GM19193 (cell line): Measurements from ENCODE around the gene GALNT15.

ENCODE experiments used
- POLR2A ChIP-seq: IDR thresholded peaks from 4 replicates; pipeline ENCODE4 v1.6.1; 2011; ENCODE audit not compliant: insufficient read depth, insufficient read length; ENCODE audit errors: extremely low read depth

GALNT15 gene

GRCh38 chr3:16222547-16222946, 48.1 kb downstream of the GALNT15 start:
- TF ChIP-seq POLR2A = no peak

- no peak for TF ChIP-seq POLR2A
Measured at GRCh38 chr3:16224325-16224724, 49.8 kb downstream of the GALNT15 start.

DNA sequence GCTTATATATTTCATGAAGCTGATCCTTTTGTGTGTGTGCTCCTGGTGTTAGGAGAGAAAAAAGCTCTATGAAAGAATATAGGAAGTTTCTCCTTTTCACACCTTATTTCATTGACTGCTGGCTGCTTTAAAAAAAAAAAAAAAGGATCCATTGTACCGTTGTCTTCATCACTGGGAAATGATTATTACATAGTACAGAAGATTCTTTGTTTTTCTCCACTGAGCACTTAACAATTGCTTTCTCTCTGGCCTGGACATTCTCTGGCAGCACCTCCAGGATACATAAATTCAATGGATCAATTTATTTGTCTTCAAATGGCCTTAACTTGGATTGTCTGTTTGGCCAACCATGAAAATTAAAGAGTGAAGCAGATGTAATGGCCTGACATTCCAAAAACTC, 53.1 kb downstream of the GALNT15 start:
- no peak for TF ChIP-seq POLR2A

- TF ChIP-seq POLR2A = no peak
Measured at GRCh38 chr3:16229681-16230080, 55.2 kb downstream of the GALNT15 start.

DNA sequence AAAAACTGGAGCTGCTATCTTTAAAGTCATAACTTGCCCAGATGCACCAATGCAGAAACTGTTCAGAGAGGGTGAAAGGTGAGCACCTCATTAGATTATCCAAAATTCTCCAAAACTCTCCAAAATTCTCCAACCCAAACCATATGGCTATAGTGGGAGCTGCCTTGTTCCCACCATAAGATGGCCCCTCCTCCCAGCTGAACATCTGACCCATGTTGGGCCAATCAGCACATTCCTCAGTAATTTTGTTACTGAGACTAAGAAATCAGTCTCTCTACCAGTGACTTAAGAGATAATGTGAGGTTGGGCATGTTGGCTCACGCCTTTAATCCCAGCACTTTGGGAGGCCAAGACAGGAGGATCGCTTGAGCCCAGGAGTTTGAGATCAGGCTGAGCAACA, 57.5 kb downstream of the GALNT15 start:
- TF ChIP-seq POLR2A = no peak

GRCh38 chr3:16233806-16234205, 59.3 kb downstream of the GALNT15 start:
- TF ChIP-seq POLR2A = no peak

DNA sequence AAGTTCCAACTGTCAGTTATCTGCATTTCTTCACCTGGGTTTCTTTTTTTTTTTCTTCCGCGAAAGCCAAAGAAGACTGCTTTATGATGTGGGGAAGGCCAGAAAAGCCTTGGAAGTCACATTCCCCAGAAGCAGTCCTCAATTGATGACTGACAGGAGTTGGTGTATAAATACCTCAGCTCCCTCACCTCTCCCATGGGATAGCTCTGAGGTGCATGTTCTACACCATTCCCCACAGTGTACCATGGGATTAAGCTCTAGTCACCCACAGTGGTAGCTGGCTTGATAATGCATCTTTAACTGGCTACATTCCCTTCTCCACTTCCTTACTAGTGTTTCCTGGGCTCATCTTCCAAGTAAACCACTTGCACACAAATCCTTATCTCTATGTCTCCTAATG, 59.8 kb downstream of the GALNT15 start:
- no peak for TF ChIP-seq POLR2A

DNA sequence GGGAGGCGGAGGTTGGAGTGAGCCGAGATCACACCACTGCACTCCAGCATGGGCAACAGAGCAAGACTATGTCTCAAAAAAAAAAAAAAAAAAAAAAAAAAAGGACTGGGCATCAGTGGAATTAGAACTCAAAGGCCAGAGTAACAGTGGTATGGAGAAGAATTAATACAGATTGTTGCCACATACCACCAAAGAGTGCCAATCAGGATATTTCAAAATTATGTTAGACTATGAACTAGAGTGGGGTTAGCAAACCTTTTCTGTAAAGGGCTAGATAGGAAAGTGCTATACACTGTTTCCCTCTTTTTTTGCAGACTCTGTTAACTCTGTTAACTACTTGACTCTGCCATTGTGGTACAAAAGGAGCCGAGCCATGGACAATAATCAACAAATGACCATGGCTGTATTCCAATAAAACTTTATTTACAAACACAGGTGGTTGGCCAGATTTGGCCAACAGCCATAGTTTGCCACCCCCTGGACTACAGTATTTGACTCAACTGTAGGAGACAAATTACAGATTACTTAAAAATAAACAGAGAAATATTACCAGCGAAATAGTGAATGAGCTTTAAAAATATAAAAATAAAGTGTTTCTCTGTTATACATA, 61.7 kb downstream of the GALNT15 start:
- no peak for TF ChIP-seq POLR2A

DNA sequence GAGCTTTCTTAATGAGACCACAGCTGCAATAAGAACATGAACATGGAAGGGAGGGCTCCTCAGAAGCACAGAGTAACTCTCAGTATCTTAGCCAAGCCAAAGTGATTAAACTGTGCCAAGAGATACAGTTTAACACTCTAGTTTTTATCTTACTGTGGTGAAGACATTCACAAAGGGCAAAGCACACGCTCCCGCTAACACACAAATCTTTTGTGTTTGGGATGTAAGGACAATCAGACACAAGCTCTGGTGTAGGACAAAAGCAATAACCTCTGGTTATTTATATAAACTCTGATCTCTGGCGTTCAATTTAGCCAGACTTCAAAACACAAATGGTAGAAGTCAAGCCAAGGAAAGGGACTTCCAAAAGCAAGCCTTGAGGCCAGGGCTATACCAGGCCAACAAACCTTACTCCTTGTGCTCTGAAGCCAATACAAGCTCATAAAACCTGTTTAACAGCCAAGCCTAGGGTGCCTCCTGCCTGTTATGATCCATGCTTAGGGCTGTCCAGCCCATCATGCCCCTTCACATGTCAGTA, 62.4 kb downstream of the GALNT15 start:
- no peak for TF ChIP-seq POLR2A

DNA sequence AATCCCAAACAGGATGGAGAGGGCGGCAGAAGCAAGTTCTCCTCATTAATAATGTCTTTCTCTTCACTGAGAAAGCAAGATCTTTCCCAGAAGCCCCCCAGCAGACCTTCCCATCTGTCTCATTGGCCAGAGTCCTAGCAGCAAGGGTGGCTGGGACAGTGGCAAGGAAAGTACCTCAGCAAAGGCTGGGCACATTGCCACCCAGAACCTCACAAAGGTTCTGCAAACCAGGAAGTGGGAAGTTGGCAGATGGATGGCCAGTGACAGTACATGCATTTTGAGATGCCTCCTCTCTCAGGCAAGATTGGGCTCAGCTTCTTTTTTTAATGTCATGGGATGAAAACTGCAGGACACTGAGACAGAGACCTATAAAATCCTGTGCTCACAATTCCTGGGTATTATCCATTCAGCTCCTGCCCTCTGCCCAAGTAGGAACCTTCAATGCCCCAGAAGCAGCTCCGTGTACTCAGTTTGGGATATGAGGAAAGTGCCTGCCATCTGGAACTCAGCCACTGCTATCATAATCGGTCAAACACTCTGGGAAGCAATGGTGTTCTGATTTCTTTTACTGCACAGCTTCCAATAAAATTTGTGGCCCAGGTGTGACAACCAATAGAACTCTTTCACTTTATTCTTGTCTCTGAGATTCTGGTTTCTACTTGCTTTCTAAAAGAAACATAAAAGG, 64.7 kb downstream of the GALNT15 start:
- TF ChIP-seq POLR2A = no peak

- TF ChIP-seq POLR2A = no peak
Measured at GRCh38 chr3:16239780-16240179, 65.3 kb downstream of the GALNT15 start.

GRCh38 chr3:16240229-16241023, 65.9 kb downstream of the GALNT15 start:
- no peak for TF ChIP-seq POLR2A

DNA sequence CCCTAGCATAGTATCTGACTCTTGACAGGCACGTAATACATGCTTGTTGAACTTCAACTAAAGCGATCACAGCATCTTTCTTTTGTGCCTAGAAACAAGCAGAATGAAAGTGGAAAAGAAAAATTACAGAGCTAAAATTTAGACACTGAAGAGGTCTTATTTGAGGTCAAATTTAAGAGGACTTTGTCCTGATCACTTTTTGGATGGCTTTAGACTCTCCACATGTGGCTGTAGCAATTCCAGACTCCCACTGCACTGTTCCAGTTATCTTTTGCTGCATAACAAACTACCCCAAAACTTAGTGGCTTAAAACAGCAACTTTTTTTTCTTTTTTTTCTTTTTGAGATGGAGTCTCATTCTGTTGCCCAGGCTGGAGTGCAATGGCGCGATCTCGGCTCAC, 66.7 kb downstream of the GALNT15 start:
- TF ChIP-seq POLR2A = no peak

GRCh38 chr3:16242177-16242576, 67.7 kb downstream of the GALNT15 start:
- TF ChIP-seq POLR2A = no peak

- no peak for TF ChIP-seq POLR2A
Measured at GRCh38 chr3:16243706-16244490, 69.4 kb downstream of the GALNT15 start.
